GM12878 (cell line): ENCODE data around the gene CLDN16. TPM values are rescaled to one million over a fixed set of nuclear protein-coding genes. Genes with fewer than 3 reads are reported as not detected.

Experiments
- ATAC-seq: fragments of 200-7000 bp; cut with Tn5 transposase; 3 replicates; pipeline ENCODE4 v1.9.1; 2020; ENCODE audit warnings: mild to moderate bottlenecking, moderate library complexity
- BruUV-seq: library from RNA; stranded (reverse); fragments of 400-500 nt; replicated peaks from 2 replicates; lab custom pipeline; 2021; lab: Mats Ljungman, UMichigan
- CTCF ChIA-PET: fragments of 300-600 bp; sonication (Branson Sonifier 250); formaldehyde crosslinking; extraction: SDS; loops from one replicate; lab custom pipeline; 2021; ENCODE audit warnings: inconsistent platforms; lab: Yijun Ruan, JAX
- POLR2A ChIA-PET: fragments of 350-600 bp; formaldehyde crosslinking; extraction: SDS; loops from one replicate; lab custom pipeline; 2021; ENCODE audit warnings: inconsistent platforms; lab: Charles Lee
- RAD21 ChIA-PET: fragments of 300-600 bp; sonication (Branson Sonifier 250); formaldehyde crosslinking; loops from one replicate; lab custom pipeline; 2023; ENCODE audit warnings: antibody characterized with exemption; ENCODE audit not compliant: unreplicated experiment; lab: Charles Lee
- SMC1A ChIA-PET: fragments of 300-600 bp; sonication (Branson Sonifier 250); formaldehyde crosslinking; loops from one replicate; lab custom pipeline; 2023; ENCODE audit not compliant: unreplicated experiment, uncharacterized antibody; lab: Charles Lee
- DNase-seq: peaks from one replicate; pipeline ENCODE4 v3.0.0-alpha.2; 2011; ENCODE audit warnings: low read depth, low spot score
- FAIRE-seq: peaks from 3 replicates; lab custom pipeline; 2011; peaks lifted over from hg19 to GRCh38; lab: Jason Lieb, UNC
- H2AFZ ChIP-seq: 2 replicates; pipeline ENCODE4 v1.6.0; 2011; ENCODE audit warnings: low read depth, low read length, control low read depth; ENCODE audit not compliant: control insufficient read depth
- H3K27ac ChIP-seq: 2 replicates; pipeline ENCODE4 v1.5.1; 2011; ENCODE audit warnings: control low read depth; ENCODE audit not compliant: control insufficient read depth, insufficient read depth
- H3K27me3 ChIP-seq, 2 experiments: replicated peaks in 1 of 2; 2 replicates each; pipeline versions ENCODE4 v1.6.0 to v1.6.1; 2011; ENCODE audit warnings: low read length in 1 of 2; ENCODE audit not compliant: control insufficient read depth in 2 of 2, insufficient read depth in 2 of 2
- H3K36me3 ChIP-seq, 2 experiments: 2 replicates each; pipeline ENCODE4 v1.5.1; 2011; ENCODE audit warnings: low read length in 1 of 2; ENCODE audit not compliant: control insufficient read depth in 2 of 2, insufficient read depth in 2 of 2
- H3K4me1 ChIP-seq: 2 replicates; pipeline ENCODE4 v1.6.1; 2011; ENCODE audit warnings: mild to moderate bottlenecking, low read length, moderate library complexity, mixed read lengths; ENCODE audit not compliant: control insufficient read depth, insufficient read depth
- H3K4me2 ChIP-seq: 2 replicates; pipeline ENCODE4 v1.6.0; 2011; ENCODE audit warnings: control low read depth; ENCODE audit not compliant: control insufficient read depth, insufficient read depth
- H3K4me3 ChIP-seq: fragments of 200-600 bp; sonication (generic); 2 replicates; pipeline ENCODE4 v1.5.1; 2016
- H3K79me2 ChIP-seq: 2 replicates; pipeline ENCODE4 v1.6.0; 2011; ENCODE audit warnings: low read length; ENCODE audit not compliant: control insufficient read depth, insufficient read depth
- H3K9ac ChIP-seq: 2 replicates; pipeline ENCODE4 v1.8.0; 2011; ENCODE audit warnings: low read length, control low read depth, mixed read lengths; ENCODE audit not compliant: control insufficient read depth, insufficient read depth
- H3K9me3 ChIP-seq: replicated peaks from 3 replicates; pipeline ENCODE4 v1.5.1; 2011; ENCODE audit warnings: mild to moderate bottlenecking, low read length; ENCODE audit not compliant: control insufficient read depth, insufficient read depth
- H4K20me1 ChIP-seq: 2 replicates; pipeline ENCODE4 v1.6.0; 2011; ENCODE audit not compliant: control insufficient read depth, insufficient read depth
- ASH2L ChIP-seq: fragments of 300-600, 200-600 bp; sonication (generic); IDR thresholded peaks from 2 replicates; pipeline ENCODE4 v1.6.1; 2017; ENCODE audit warnings: low read depth, mild to moderate bottlenecking, borderline replicate concordance
- BRCA1 ChIP-seq: IDR thresholded peaks from 2 replicates; pipeline ENCODE4 v1.6.1; 2011; ENCODE audit warnings: low read depth, low read length, improper control_type of control experiment
- CBX3 ChIP-seq: fragments of 200-600 bp; sonication (generic); IDR thresholded peaks from 2 replicates; pipeline ENCODE4 v1.6.1; 2016; ENCODE audit warnings: low read depth, borderline replicate concordance
- CEBPB ChIP-seq, 2 experiments: fragments of 150-350 bp in 1 of 2; IDR thresholded peaks; 2 replicates each; pipeline ENCODE4 v1.6.1; 2012 to 2014; ENCODE audit warnings: low read depth in 2 of 2, low read length in 2 of 2, borderline replicate concordance in 1 of 2, inconsistent platforms in 1 of 2
- FOS ChIP-seq: IDR thresholded peaks from 3 replicates; pipeline ENCODE4 v1.6.1; 2011; ENCODE audit warnings: borderline replicate concordance; ENCODE audit not compliant: insufficient read length; ENCODE audit errors: extremely low read depth
- HDAC6 ChIP-seq: fragments of 200-600 bp; sonication (generic); IDR thresholded peaks from one replicate; pipeline ENCODE4 v1.8.0; 2017; ENCODE audit warnings: antibody characterized with exemption; ENCODE audit not compliant: unreplicated experiment
- IKZF2 ChIP-seq, 2 experiments: fragments of 450-650 bp; IDR thresholded peaks; 2 replicates each; pipeline ENCODE4 v1.6.1; 2017; ENCODE audit warnings: mild to moderate bottlenecking in 2 of 2, moderate library complexity in 2 of 2
- JUNB ChIP-seq: IDR thresholded peaks from 2 replicates; pipeline ENCODE4 v1.6.1; 2016; ENCODE audit warnings: antibody characterized with exemption, mild to moderate bottlenecking
- RCOR1 ChIP-seq: conservative IDR thresholded peaks from 2 replicates; pipeline ENCODE4 v1.6.1; 2012; ENCODE audit warnings: low read depth, low read length, improper control_type of control experiment
- RFX5 ChIP-seq: IDR thresholded peaks from 2 replicates; pipeline ENCODE4 v1.6.1; 2011; ENCODE audit warnings: low read depth, low read length, improper control_type of control experiment
- SRF ChIP-seq, 2 experiments: IDR thresholded peaks; 2 replicates each; pipeline ENCODE4 v1.6.1; 2011; ENCODE audit warnings: low read depth in 2 of 2, low read length in 2 of 2, mild to moderate bottlenecking in 1 of 2, moderate library complexity in 1 of 2
- TAF1 ChIP-seq: IDR thresholded peaks from 2 replicates; pipeline ENCODE4 v1.6.1; 2011; ENCODE audit warnings: mild to moderate bottlenecking, low read depth, low read length, borderline replicate concordance
- WGBS: methylation state at CpG from one replicate; pipeline ENCODE4 v1.1.6; 2016; ENCODE audit warnings: low lambda C conversion rate; ENCODE audit not compliant: insufficient replicate concordance, insufficient coverage; ENCODE audit errors: missing lambda C conversion rate; 5-methylcytosine and 5-hydroxymethylcytosine counted together
- in situ Hi-C: fragments of 300-500 bp; cut with MboI; formaldehyde crosslinking; loops from 9 replicates; pipeline ENCODE4 v1.14.3; 2018; ENCODE audit warnings: mixed read lengths
- intact Hi-C: fragments of 100-400 bp; cut with micrococcal nuclease; formaldehyde crosslinking; loops from one replicate; pipeline ENCODE4 v1.14.2; 2022; ENCODE audit not compliant: unreplicated experiment
- polyA plus RNA-seq, 11 experiments: library from polyadenylated mRNA; depleted of rRNA in 4 of 11; unstranded in 6 of 11; stranded (reverse) in 5 of 11; fragments of >200 nt; fragmentation: Nextera tagmentation in 4 of 11; fragmentation: Illumina TruSeq in 1 of 11; extraction: Ambion mirVana in 4 of 11; extraction: Trizol in 1 of 11; gene quantifications; 1 replicate in 1 of 11; 2 replicates in 10 of 11; pipeline versions ENCODE4 v1.2.1 to v1.2.3, GENCODE V29; 2011 to 2016; ENCODE audit warnings: inconsistent platforms in 2 of 11, missing spikeins in 2 of 11, low read depth in 1 of 11
- total RNA-seq, 4 experiments: library from RNA; depleted of rRNA in 3 of 4; stranded (reverse); fragments of >200 nt in 3 of 4; fragmentation: Illumina TruSeq in 1 of 4; extraction: Trizol in 1 of 4; gene quantifications; 2 replicates each; pipeline versions ENCODE4 v1.2.1 to v1.2.3, GENCODE V29; 2013 to 2021
- TF ChIP-seq, protein P1 (sequence below): IDR thresholded peaks from 2 replicates; pipeline ENCODE4 v1.6.1; 2011; ENCODE audit warnings: low read depth, mild to moderate bottlenecking, low read length, moderate library complexity, borderline replicate concordance; ENCODE audit errors: extremely low read depth
- TF ChIP-seq, protein P2 (sequence below): fragments of 450-650 bp; IDR thresholded peaks from 2 replicates; pipeline ENCODE4 v1.6.1; 2016; ENCODE audit warnings: mild to moderate bottlenecking
- TF ChIP-seq, protein P3 (sequence below): fragments of 450-650 bp; formaldehyde crosslinking; IDR thresholded peaks from 2 replicates; pipeline ENCODE4 v1.4.0; 2022; ENCODE audit warnings: mild to moderate bottlenecking, moderate library complexity

The CLDN16 gene
- total and polyA plus RNA-seq, 10 of the 15 experiments (the other 5 are each of a cell fraction or from before 2014, with no cell fraction given) = 3.2 to 26.6 (median 4.0) TPM

DNA sequence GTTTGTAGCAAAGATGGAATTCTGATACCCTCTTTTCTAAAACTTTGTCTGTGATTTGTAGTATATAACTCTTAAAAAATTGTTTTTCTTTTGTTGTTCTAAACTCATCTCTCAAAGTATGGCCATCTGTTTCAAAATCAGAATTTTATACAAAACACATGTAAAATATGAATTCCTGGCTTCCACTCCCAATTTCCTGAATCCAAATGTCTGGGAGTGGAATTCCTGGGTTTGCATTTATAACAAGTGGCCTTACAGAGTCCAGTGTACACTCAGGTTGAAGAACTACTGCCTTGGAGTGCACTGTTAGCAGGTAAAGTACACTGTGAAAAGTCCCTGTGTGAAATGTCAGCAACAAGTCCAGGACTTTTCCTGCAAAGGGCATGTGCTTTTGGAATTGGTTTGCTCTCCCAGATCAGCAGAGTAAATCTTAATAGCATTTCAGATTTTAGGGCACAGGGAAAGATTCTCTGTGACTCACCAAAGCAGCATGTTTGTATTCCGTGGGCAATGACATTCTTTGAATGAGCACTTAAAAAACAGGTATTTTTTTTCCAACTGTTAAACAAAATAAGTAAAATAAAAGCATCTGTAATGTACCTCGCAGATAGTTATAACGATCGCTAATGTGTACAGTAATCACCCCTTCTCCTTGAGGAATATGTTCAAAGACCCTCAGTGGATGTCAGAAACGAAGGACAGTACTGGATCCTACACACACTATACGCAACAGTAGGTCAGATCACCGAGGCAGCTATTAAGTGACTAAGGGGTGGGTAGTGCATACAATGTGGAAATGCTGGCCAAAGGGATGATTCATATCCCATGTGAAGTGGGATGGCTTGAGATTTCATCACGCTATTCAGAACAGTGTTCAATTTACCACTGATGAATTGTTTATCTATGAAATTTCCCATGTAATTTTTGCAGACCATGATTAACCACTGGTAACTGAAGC lies 2.0 kb upstream of the CLDN16 start:
- Histone ChIP-seq H3K79me2 (no peaks in the 10 kb centered on the region), H3K27ac (no peak overlapping the region), H3K4me1 (no peaks in the 10 kb centered on the region), H3K9ac (no peak overlapping the region), H4K20me1 (no peaks in the 10 kb centered on the region), H3K27me3 (no peaks in the 10 kb centered on the region), H3K4me2 (no peak overlapping the region), H3K4me3 (no peak overlapping the region), H2AFZ (no peak overlapping the region), H3K36me3 (no peaks in the 10 kb centered on the region), H3K9me3 (no peaks in the 10 kb centered on the region)
- no peak for DNase-seq
- ChIA-PET SMC1A (interaction anchor here (1.0 to 2.0 kb wide), 7 partner anchors 10 to 424 kb away, joined by 3 to 6 read pairs (median 4); no protein-coding TSS in a partner anchor), POLR2A (no interaction called here), RAD21 (interaction anchor here (1.0 to 2.0 kb wide), 3 partner anchors 10 to 57 kb away, joined by 3 to 6 read pairs (median 5); no protein-coding TSS in a partner anchor), CTCF (interaction anchor here (0.8 to 3.2 kb wide), 8 partner anchors 12 to 426 kb away, joined by 3 to 12 read pairs (median 6); no protein-coding TSS in a partner anchor)
- no peak for FAIRE-seq
- in situ Hi-C loops (loop anchor here (10.0 kb wide), 1 partner anchor 421 kb away; no protein-coding TSS in a partner anchor), intact Hi-C loops (loop anchor here (2.0 kb wide), 2 partner anchors 161 to 419 kb away; no protein-coding TSS in a partner anchor)
- whole genome bisulfite sequencing = 26% methylated on average over 8 of the region's 8 CpGs
- no peak for ATAC-seq
- no TSS peak for BruUV-seq
- TF ChIP-seq, protein P1, sequence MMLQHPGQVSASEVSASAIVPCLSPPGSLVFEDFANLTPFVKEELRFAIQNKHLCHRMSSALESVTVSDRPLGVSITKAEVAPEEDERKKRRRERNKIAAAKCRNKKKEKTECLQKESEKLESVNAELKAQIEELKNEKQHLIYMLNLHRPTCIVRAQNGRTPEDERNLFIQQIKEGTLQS = no peak
- TF ChIP-seq, protein P2, sequence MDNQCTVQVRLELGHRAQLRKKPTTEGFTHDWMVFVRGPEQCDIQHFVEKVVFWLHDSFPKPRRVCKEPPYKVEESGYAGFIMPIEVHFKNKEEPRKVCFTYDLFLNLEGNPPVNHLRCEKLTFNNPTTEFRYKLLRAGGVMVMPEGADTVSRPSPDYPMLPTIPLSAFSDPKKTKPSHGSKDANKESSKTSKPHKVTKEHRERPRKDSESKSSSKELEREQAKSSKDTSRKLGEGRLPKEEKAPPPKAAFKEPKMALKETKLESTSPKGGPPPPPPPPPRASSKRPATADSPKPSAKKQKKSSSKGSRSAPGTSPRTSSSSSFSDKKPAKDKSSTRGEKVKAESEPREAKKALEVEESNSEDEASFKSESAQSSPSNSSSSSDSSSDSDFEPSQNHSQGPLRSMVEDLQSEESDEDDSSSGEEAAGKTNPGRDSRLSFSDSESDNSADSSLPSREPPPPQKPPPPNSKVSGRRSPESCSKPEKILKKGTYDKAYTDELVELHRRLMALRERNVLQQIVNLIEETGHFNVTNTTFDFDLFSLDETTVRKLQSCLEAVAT = no peak
- TF ChIP-seq HDAC6 = no peak
- no peak for TF ChIP-seq SRF (IDR thresholded peaks at IDR 0.05; ENCODE audit: low read depth in 2 of 2, low read length in 2 of 2)
- TF ChIP-seq, protein P3, sequence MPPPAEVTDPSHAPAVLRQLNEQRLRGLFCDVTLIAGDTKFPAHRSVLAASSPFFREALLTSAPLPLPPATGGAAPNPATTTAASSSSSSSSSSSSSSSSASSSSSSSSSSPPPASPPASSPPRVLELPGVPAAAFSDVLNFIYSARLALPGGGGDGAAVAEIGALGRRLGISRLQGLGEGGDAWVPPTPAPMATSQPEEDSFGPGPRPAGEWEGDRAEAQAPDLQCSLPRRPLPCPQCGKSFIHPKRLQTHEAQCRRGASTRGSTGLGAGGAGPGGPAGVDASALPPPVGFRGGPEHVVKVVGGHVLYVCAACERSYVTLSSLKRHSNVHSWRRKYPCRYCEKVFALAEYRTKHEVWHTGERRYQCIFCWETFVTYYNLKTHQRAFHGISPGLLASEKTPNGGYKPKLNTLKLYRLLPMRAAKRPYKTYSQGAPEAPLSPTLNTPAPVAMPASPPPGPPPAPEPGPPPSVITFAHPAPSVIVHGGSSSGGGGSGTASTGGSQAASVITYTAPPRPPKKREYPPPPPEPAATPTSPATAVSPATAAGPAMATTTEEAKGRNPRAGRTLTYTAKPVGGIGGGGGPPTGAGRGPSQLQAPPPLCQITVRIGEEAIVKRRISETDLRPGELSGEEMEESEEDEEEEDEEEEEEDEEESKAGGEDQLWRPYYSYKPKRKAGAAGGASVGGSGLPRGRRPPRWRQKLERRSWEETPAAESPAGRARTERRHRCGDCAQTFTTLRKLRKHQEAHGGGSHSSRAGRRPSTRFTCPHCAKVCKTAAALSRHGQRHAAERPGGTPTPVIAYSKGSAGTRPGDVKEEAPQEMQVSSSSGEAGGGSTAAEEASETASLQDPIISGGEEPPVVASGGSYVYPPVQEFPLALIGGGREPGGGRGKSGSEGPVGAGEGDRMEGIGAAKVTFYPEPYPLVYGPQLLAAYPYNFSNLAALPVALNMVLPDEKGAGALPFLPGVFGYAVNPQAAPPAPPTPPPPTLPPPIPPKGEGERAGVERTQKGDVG (CRISPR knock-in tag) = no peak
- TF ChIP-seq ASH2L = no peak
- no peak for TF ChIP-seq BRCA1
- TF ChIP-seq RCOR1 = no peak
- TF ChIP-seq CEBPB (IDR thresholded peaks at IDR 0.05; ENCODE audit: borderline replicate concordance in 1 of 2, low read depth in 2 of 2, low read length in 2 of 2) = no peak
- TF ChIP-seq FOS = no peak
- no peak for TF ChIP-seq RFX5
- TF ChIP-seq CBX3 = no peak
- no peak for TF ChIP-seq IKZF2 (IDR thresholded peaks at IDR 0.05)
- no peak for TF ChIP-seq JUNB
- TF ChIP-seq TAF1 = no peak
